ENCODE results near the gene ZNF260.

The ZNF260 gene

GRCh38 chr19:36514012-36514612 is 14.0 kb downstream of the ZNF260 start:
- Histone ChIP-seq H3K9me3 (ENCODE audit: insufficient read depth, low read length) (peaks cover 62% of the 10 kb centered on the region), H3K9me2 (replicated peaks; ENCODE audit: insufficient read depth, low read length) (no peaks in the 10 kb centered on the region), H3K9ac (ENCODE audit: low read length) (no peak overlapping the region), H3K27me3 (ENCODE audit: low read length) (no peaks in the 10 kb centered on the region), H3K79me2 (ENCODE audit: insufficient read depth, low read length) (peaks cover 10% of the 10 kb centered on the region), H3F3A (ENCODE audit: insufficient read depth) (no peaks in the 10 kb centered on the region), H3K27ac (ENCODE audit: low read depth, low read length) (no peak overlapping the region), H3K4me2 (ENCODE audit: low read depth, low read length, poor library complexity, severe bottlenecking) (no peak overlapping the region), H3K4me3 (ENCODE audit: insufficient read depth, low read length, poor library complexity, severe bottlenecking) (no peak overlapping the region), H3K36me3 (ENCODE audit: low read length) (peaks cover 73% of the 10 kb centered on the region), H2AFZ (ENCODE audit: low read depth, low read length, severe bottlenecking) (no peak overlapping the region), H4K20me1 (ENCODE audit: low read depth, low read length) (no peaks in the 10 kb centered on the region)
- TF ChIP-seq, protein P1, sequence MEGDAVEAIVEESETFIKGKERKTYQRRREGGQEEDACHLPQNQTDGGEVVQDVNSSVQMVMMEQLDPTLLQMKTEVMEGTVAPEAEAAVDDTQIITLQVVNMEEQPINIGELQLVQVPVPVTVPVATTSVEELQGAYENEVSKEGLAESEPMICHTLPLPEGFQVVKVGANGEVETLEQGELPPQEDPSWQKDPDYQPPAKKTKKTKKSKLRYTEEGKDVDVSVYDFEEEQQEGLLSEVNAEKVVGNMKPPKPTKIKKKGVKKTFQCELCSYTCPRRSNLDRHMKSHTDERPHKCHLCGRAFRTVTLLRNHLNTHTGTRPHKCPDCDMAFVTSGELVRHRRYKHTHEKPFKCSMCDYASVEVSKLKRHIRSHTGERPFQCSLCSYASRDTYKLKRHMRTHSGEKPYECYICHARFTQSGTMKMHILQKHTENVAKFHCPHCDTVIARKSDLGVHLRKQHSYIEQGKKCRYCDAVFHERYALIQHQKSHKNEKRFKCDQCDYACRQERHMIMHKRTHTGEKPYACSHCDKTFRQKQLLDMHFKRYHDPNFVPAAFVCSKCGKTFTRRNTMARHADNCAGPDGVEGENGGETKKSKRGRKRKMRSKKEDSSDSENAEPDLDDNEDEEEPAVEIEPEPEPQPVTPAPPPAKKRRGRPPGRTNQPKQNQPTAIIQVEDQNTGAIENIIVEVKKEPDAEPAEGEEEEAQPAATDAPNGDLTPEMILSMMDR (IDR thresholded peaks at IDR 0.05; ENCODE audit: insufficient read depth, low read length, poor library complexity, severe bottlenecking), result no peak
- TF ChIP-seq EZH2phosphoT487 (conservative IDR thresholded peaks at IDR 0.05; ENCODE audit: low read length), result no peak

GRCh38 chr19:36508325-36508724 is 19.7 kb downstream of the ZNF260 start:
- no peak overlapping the region for H2AFZ ChIP-seq (ENCODE audit: low read depth, low read length, severe bottlenecking)
- no peak overlapping the region for H3K4me2 ChIP-seq (ENCODE audit: low read depth, low read length, poor library complexity, severe bottlenecking)
- H3K36me3 ChIP-seq (ENCODE audit: low read length), result peaks cover 18% of the 10 kb centered on the region; the same call in 1 of the 2 replicates
- H3K79me2 ChIP-seq (ENCODE audit: insufficient read depth, low read length), result no peaks in the 10 kb centered on the region
- no peaks in the 10 kb centered on the region for H3K9me2 ChIP-seq (replicated peaks; ENCODE audit: insufficient read depth, low read length)
- TF ChIP-seq, protein P1 (IDR thresholded peaks at IDR 0.05; ENCODE audit: insufficient read depth, low read length, poor library complexity, severe bottlenecking), result no peak
- TF ChIP-seq EZH2phosphoT487 (conservative IDR thresholded peaks at IDR 0.05; ENCODE audit: low read length), result no peak
- no peak overlapping the region for H3K9ac ChIP-seq (ENCODE audit: low read length)
- H4K20me1 ChIP-seq (ENCODE audit: low read depth, low read length), result no peaks in the 10 kb centered on the region
- H3K27me3 ChIP-seq (ENCODE audit: low read length), result no peaks in the 10 kb centered on the region
- H3K27ac ChIP-seq (ENCODE audit: low read depth, low read length), result no peak overlapping the region
- H3F3A ChIP-seq (ENCODE audit: insufficient read depth), result no peaks in the 10 kb centered on the region
- peaks cover 24% of the 10 kb centered on the region; the same call in 1 of the 2 replicates for H3K9me3 ChIP-seq (ENCODE audit: insufficient read depth, low read length)
- no peak overlapping the region for H3K4me3 ChIP-seq (ENCODE audit: insufficient read depth, low read length, poor library complexity, severe bottlenecking)

DNA sequence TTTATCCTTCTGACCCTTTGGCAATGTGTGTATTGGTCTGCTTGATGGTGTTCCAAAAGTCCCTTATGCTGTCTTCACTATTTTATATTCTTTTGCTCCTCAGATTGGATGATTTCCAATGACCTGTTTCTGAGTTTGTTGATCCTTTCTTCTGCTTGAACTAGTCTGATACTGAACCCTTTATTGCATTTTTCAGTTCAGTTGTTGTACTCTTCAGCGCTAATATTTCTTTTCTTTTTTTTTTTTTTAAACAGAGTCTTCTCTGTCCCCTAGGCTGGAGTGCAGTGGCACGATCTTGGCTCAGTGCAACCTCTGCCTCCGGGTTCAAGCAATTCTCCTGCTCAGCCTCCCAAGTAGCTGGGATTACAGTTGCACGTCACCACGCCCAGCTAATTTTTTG is 26.1 kb downstream of the ZNF260 start:
- H3K27me3 ChIP-seq (ENCODE audit: low read length), result no peaks in the 10 kb centered on the region
- TF ChIP-seq, protein P1 (IDR thresholded peaks at IDR 0.05; ENCODE audit: insufficient read depth, low read length, poor library complexity, severe bottlenecking), result no peak
- TF ChIP-seq EZH2phosphoT487 (conservative IDR thresholded peaks at IDR 0.05; ENCODE audit: low read length), result no peak
- H3K9me2 ChIP-seq (replicated peaks; ENCODE audit: insufficient read depth, low read length), result no peaks in the 10 kb centered on the region
- H4K20me1 ChIP-seq (ENCODE audit: low read depth, low read length), result no peaks in the 10 kb centered on the region
- H3K9me3 ChIP-seq (ENCODE audit: insufficient read depth, low read length), result peaks cover 8% of the 10 kb centered on the region; the same call in 1 of the 2 replicates
- no peak overlapping the region for H3K27ac ChIP-seq (ENCODE audit: low read depth, low read length)
- H3K79me2 ChIP-seq (ENCODE audit: insufficient read depth, low read length), result no peaks in the 10 kb centered on the region
- H3K9ac ChIP-seq (ENCODE audit: low read length), result no peak overlapping the region
- H3K4me3 ChIP-seq (ENCODE audit: insufficient read depth, low read length, poor library complexity, severe bottlenecking), result no peak overlapping the region
- H3F3A ChIP-seq (ENCODE audit: insufficient read depth), result no peaks in the 10 kb centered on the region
- no peak overlapping the region for H2AFZ ChIP-seq (ENCODE audit: low read depth, low read length, severe bottlenecking)
- H3K36me3 ChIP-seq (ENCODE audit: low read length), result no peaks in the 10 kb centered on the region
- H3K4me2 ChIP-seq (ENCODE audit: low read depth, low read length, poor library complexity, severe bottlenecking), result no peak overlapping the region

Data from SU-DHL-6 (cell line).